T-helper 1 cell treated with Interleukin-12 subunit alpha and Interleukin-12 subunit beta and Interleukin-4 antibody, amounts not matched to agents 30 ng/mL and 1 ng/mL, for 36 hours (primary cell): Measurements from ENCODE around the gene OR7C2. TPM values are rescaled to one million over a fixed set of nuclear protein-coding genes. Genes with fewer than 3 reads are reported as not detected.

Experiments used
- intact Hi-C: fragments of 100-400 bp; cut with micrococcal nuclease; formaldehyde crosslinking; loops from one replicate; pipeline ENCODE4 v1.15.1; 2024
- total RNA-seq: library from RNA; stranded (reverse); gene quantifications from 2 replicates; pipeline ENCODE4 v1.2.3, GENCODE V29; 2022

The OR7C2 gene
- total RNA-seq, 1 donor from 2014 or later = not detected

GRCh38 chr19:14978161-14978776 is 37.0 kb downstream of the OR7C2 start:
- intact Hi-C loops = no loop called here

- intact Hi-C loops = no loop called here
These were observed 38.4 kb downstream of the OR7C2 start, which contains the start of gene SLC1A6 for GRCh38 chr19:14979476-14980255. Gene SLC1A6 (minus strand): TSS chr19:14979864. CDS start chr19:14972910, 6,954 bp downstream.

- intact Hi-C loops = no loop called here
These were observed 43.8 kb downstream of the OR7C2 start for GRCh38 chr19:14985133-14985532.

Other genes with a start within 250 kb of the OR7C2 start
- 0.88 and 2.3 TPM in 2 replicates for gene ADGRE2, start 162.9 kb upstream of the OR7C2 start, total RNA-seq
- not detected in 2 replicates for gene OR7A5, start 106.3 kb upstream of the OR7C2 start, total RNA-seq
- not detected in 2 replicates for gene OR7C1, start 106.3 kb upstream of the OR7C2 start, total RNA-seq
- not detected in 2 replicates for gene OR7A10, start 92.6 kb upstream of the OR7C2 start, total RNA-seq
- gene OR7A17, start 55.4 kb upstream of the OR7C2 start, total RNA-seq = not detected in 2 replicates
- not detected in 2 replicates for gene SLC1A6, start 38.4 kb downstream of the OR7C2 start, total RNA-seq
- gene CASP14, start 108.0 kb downstream of the OR7C2 start, total RNA-seq = not detected in 2 replicates
- gene OR1I1, start 140.7 kb downstream of the OR7C2 start, total RNA-seq = not detected in 2 replicates
- 0.51 and 0.63 TPM in 2 replicates for gene SYDE1, start 165.9 kb downstream of the OR7C2 start, total RNA-seq